Astrocyte (in vitro differentiated cells and primary cell): Measurements from ENCODE around the gene MIA2. TPM values are rescaled to one million over a fixed set of nuclear protein-coding genes. Genes with fewer than 3 reads are reported as not detected.

Experiments
- DNase-seq: peaks from one replicate; pipeline ENCODE4 v3.0.0-alpha.2; 2010; ENCODE audit warnings: low read depth
- FAIRE-seq: peaks from 2 replicates; lab custom pipeline; 2011; peaks lifted over from hg19 to GRCh38; lab: Jason Lieb, UNC
- H2AFZ ChIP-seq: 2 replicates; pipeline ENCODE4 v1.6.0; 2012; ENCODE audit warnings: low read depth, low read length, inconsistent platforms
- H3K27ac ChIP-seq: 2 replicates; pipeline ENCODE4 v1.5.1; 2011; ENCODE audit warnings: low read depth, low read length, inconsistent platforms
- H3K27me3 ChIP-seq: 2 replicates; pipeline ENCODE4 v1.6.0; 2011; ENCODE audit warnings: low read length, inconsistent platforms; ENCODE audit not compliant: insufficient read depth
- H3K36me3 ChIP-seq: 2 replicates; pipeline ENCODE4 v1.5.1; 2011; ENCODE audit warnings: low read length, inconsistent platforms; ENCODE audit not compliant: insufficient read depth
- H3K4me1 ChIP-seq: 2 replicates; pipeline ENCODE4 v1.5.1; 2011; ENCODE audit warnings: low read length, inconsistent platforms; ENCODE audit not compliant: insufficient read depth
- H3K4me2 ChIP-seq: 2 replicates; pipeline ENCODE4 v1.6.0; 2012; ENCODE audit warnings: low read length, inconsistent platforms
- H3K4me3 ChIP-seq: 2 replicates; pipeline ENCODE4 v1.5.1; 2011; ENCODE audit warnings: low read depth, mild to moderate bottlenecking, low read length, inconsistent platforms; ENCODE audit not compliant: insufficient read depth
- H3K79me2 ChIP-seq: 2 replicates; pipeline ENCODE4 v1.6.0; 2012; ENCODE audit warnings: mild to moderate bottlenecking, low read length, inconsistent platforms; ENCODE audit not compliant: insufficient read depth
- H3K9ac ChIP-seq: 2 replicates; pipeline ENCODE4 v1.6.0; 2012; ENCODE audit warnings: mild to moderate bottlenecking, low read length, inconsistent platforms
- H3K9me3 ChIP-seq: 2 replicates; pipeline ENCODE4 v1.5.1; 2012; ENCODE audit warnings: low read depth, mild to moderate bottlenecking, low read length, inconsistent platforms; ENCODE audit not compliant: insufficient read depth
- H4K20me1 ChIP-seq: 2 replicates; pipeline ENCODE4 v1.6.0; 2012; ENCODE audit warnings: low read length, inconsistent platforms; ENCODE audit not compliant: insufficient read depth
- H3K27ac Mint-ChIP-seq: one replicate; pipeline ENCODE4 v1.8.0; 2021; ENCODE audit warnings: mild to moderate bottlenecking, mixed read lengths; ENCODE audit not compliant: unreplicated experiment
- H3K27me3 Mint-ChIP-seq: one replicate; pipeline ENCODE4 v1.8.0; 2021; ENCODE audit warnings: low read depth, mixed read lengths; ENCODE audit not compliant: unreplicated experiment
- H3K36me3 Mint-ChIP-seq: one replicate; pipeline ENCODE4 v1.8.0; 2021; ENCODE audit warnings: low read depth, mixed read lengths; ENCODE audit not compliant: unreplicated experiment
- H3K4me1 Mint-ChIP-seq: one replicate; pipeline ENCODE4 v1.8.0; 2021; ENCODE audit warnings: low read depth, mixed read lengths; ENCODE audit not compliant: unreplicated experiment
- H3K4me3 Mint-ChIP-seq: one replicate; pipeline ENCODE4 v1.8.0; 2021; ENCODE audit warnings: mild to moderate bottlenecking, moderate library complexity, mixed read lengths; ENCODE audit not compliant: unreplicated experiment
- H3K9me3 Mint-ChIP-seq: one replicate; pipeline ENCODE4 v1.8.0; 2021; ENCODE audit warnings: mild to moderate bottlenecking, mixed read lengths; ENCODE audit not compliant: unreplicated experiment
- CTCF ChIP-seq: IDR thresholded peaks from 2 replicates; pipeline ENCODE4 v1.5.1; 2011; ENCODE audit warnings: low read depth, mild to moderate bottlenecking, inconsistent platforms, low read length, moderate library complexity; ENCODE audit not compliant: insufficient read depth
- EZH2 ChIP-seq: IDR thresholded peaks from 2 replicates; pipeline ENCODE4 v1.6.1; 2012; ENCODE audit warnings: mild to moderate bottlenecking, low read length, inconsistent platforms; ENCODE audit not compliant: insufficient read depth
- total RNA-seq: library from RNA; stranded (reverse); gene quantifications from 2 replicates; pipeline ENCODE4 v1.2.1, GENCODE V29; 2021

The MIA2 gene
- total RNA-seq, 1 donor from 2014 or later, result 18.2 TPM

- FAIRE-seq, result no peak
- Mint-ChIP-seq H3K27me3 (no peaks in the 10 kb centered on the region), H3K27ac (no peak overlapping the region), H3K36me3 (no peaks in the 10 kb centered on the region), H3K4me1 (peaks cover 5% of the 10 kb centered on the region), H3K9me3 (no peaks in the 10 kb centered on the region), H3K4me3 (no peak overlapping the region)
- Histone ChIP-seq H3K79me2 (no peaks in the 10 kb centered on the region), H3K4me1 (peaks cover 15% of the 10 kb centered on the region), H3K4me2 (no peak overlapping the region), H3K27ac (no peak overlapping the region), H2AFZ (no peak overlapping the region), H3K4me3 (no peak overlapping the region), H4K20me1 (no peaks in the 10 kb centered on the region), H3K27me3 (no peaks in the 10 kb centered on the region), H3K9me3 (no peaks in the 10 kb centered on the region), H3K36me3 (no peaks in the 10 kb centered on the region), H3K9ac (no peak overlapping the region)
- TF ChIP-seq EZH2 (no peak), CTCF (no peak)
- no peak for DNase-seq
These were observed 5.7 kb upstream of the MIA2 start for GRCh38 chr14:39228044-39228443.

- no peaks in the 10 kb centered on the region for H3K36me3 Mint-ChIP-seq
- H3K4me1 ChIP-seq, result peaks cover 17% of the 10 kb centered on the region
- peak overlapping the region; percentile 18 for H3K4me2 ChIP-seq
- no peaks in the 10 kb centered on the region for H3K9me3 Mint-ChIP-seq
- H3K27ac Mint-ChIP-seq, result no peak overlapping the region
- no peak overlapping the region for H2AFZ ChIP-seq
- H3K36me3 ChIP-seq, result no peaks in the 10 kb centered on the region
- peaks cover 6% of the 10 kb centered on the region for H3K4me1 Mint-ChIP-seq
- no peaks in the 10 kb centered on the region for H3K27me3 Mint-ChIP-seq
- peak overlapping the region; percentile 34 for H3K9ac ChIP-seq
- peak overlapping the region; percentile 73 for H3K27ac ChIP-seq
- H3K79me2 ChIP-seq, result no peaks in the 10 kb centered on the region
- TF ChIP-seq EZH2, result no peak
- TF ChIP-seq CTCF, result no peak
- H3K4me3 Mint-ChIP-seq, result no peak overlapping the region
- FAIRE-seq, result no peak
- no peak for DNase-seq
- no peaks in the 10 kb centered on the region for H3K9me3 ChIP-seq
- no peaks in the 10 kb centered on the region for H3K27me3 ChIP-seq
- H4K20me1 ChIP-seq, result no peaks in the 10 kb centered on the region
- H3K4me3 ChIP-seq, result no peak overlapping the region
These were observed 5.0 kb upstream of the MIA2 start for GRCh38 chr14:39228509-39229221.

- no peak overlapping the region for H3K27ac Mint-ChIP-seq
- Histone ChIP-seq H3K9ac (peak overlapping the region; percentile 40), H3K79me2 (no peaks in the 10 kb centered on the region)
These were observed 4.5 kb upstream of the MIA2 start for GRCh38 chr14:39229222-39229543.

More at GRCh38 chr14:39229222-39229543, 4.5 kb upstream of the MIA2 start:
- Histone ChIP-seq H3K27me3 (no peaks in the 10 kb centered on the region), H4K20me1 (no peaks in the 10 kb centered on the region), H3K4me1 (peaks cover 17% of the 10 kb centered on the region), H3K9me3 (no peaks in the 10 kb centered on the region), H2AFZ (no peak overlapping the region), H3K4me3 (no peak overlapping the region), H3K4me2 (peak overlapping the region; percentile 26), H3K27ac (peak overlapping the region; percentile 73), H3K36me3 (no peaks in the 10 kb centered on the region)
- H3K9me3 Mint-ChIP-seq, result no peaks in the 10 kb centered on the region
- H3K4me3 Mint-ChIP-seq, result no peak overlapping the region
- FAIRE-seq, result no peak
- TF ChIP-seq EZH2 (no peak), CTCF (no peak)
- DNase-seq, result no peak
- H3K27me3 Mint-ChIP-seq, result no peaks in the 10 kb centered on the region
- H3K4me1 Mint-ChIP-seq, result peaks cover 10% of the 10 kb centered on the region
- H3K36me3 Mint-ChIP-seq, result no peaks in the 10 kb centered on the region
